ENCODE data around the gene SGCD.

Gene SGCD

DNA sequence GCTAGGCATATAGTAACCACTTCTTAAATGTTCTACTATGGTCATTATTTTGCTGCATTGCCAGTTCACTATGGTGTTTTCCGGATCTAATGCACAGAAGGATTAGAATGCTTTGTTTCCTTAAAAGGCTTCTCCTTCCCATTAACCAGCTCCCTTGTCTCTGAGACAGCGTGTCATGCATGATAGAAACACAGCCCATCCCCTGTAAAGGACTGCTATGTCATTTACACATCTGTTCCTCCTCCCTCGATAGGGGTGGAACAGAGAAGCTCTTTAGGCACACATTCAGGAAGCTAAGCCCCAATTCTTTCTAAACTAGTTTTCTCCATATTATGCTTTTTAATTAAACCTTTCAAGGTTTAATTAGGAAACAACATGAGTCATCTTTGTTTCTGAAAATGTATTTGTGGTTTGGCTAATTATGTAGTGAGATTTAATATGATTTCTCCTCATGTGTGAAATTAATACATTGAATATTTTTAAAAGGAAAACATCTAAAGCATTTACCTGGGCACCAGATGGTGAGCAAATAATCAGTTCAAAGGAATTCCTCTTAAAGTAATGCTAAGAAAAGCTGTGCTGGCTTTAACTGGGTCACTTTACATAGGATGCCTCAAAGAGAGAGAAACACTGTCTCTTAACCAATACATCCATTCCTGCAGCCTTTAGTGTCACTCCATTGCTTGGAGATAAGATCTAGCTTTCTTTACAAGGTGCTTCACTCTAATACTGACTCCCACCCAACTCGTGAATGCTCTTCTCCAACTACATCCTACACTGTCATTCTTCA lies 389.8 kb downstream of the SGCD start:
- TF ChIP-seq, protein P1, sequence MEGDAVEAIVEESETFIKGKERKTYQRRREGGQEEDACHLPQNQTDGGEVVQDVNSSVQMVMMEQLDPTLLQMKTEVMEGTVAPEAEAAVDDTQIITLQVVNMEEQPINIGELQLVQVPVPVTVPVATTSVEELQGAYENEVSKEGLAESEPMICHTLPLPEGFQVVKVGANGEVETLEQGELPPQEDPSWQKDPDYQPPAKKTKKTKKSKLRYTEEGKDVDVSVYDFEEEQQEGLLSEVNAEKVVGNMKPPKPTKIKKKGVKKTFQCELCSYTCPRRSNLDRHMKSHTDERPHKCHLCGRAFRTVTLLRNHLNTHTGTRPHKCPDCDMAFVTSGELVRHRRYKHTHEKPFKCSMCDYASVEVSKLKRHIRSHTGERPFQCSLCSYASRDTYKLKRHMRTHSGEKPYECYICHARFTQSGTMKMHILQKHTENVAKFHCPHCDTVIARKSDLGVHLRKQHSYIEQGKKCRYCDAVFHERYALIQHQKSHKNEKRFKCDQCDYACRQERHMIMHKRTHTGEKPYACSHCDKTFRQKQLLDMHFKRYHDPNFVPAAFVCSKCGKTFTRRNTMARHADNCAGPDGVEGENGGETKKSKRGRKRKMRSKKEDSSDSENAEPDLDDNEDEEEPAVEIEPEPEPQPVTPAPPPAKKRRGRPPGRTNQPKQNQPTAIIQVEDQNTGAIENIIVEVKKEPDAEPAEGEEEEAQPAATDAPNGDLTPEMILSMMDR (conservative IDR thresholded peaks at IDR 0.05) = no peak
- H3K27ac ChIP-seq = no peak overlapping the region

DNA sequence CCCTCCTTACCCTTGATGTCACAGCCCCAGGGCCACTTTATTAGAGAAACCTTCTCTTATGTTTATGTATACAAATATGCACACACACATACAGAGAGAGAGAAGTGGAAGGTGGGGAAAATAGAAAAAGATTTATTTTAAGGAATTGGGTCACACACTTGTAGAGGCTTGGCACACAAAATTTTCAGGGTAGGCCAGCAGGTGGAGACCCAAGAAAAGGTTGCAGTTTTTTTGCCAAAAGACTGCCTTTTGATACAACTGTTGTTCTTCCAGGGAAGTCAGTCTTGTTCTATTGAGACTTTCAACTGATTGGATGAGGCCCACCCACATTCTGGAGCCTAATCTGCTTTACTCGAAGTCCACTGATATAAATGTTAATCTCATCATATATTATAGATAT lies 392.0 kb downstream of the SGCD start:
- TF ChIP-seq, protein P1 (conservative IDR thresholded peaks at IDR 0.05) = no peak
- H3K27ac ChIP-seq = no peak overlapping the region

DNA sequence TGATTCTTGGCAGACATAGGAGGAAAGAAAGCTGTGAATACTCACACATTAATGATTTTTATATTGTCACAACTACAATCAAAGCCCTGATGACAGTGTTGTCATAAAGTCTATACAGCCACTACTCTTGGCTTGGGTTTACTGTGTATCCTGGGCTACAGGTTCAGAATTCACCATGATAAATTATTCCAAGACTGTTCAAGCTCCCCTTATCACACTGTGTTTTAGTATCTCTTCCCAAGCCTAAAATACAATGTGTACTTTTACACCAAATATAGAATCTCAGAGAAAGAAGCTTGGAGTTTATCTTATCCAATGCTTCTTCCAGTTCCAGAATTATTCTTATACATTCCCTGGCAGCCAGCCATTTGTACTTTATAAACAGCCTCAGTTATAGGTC lies 395.4 kb downstream of the SGCD start:
- TF ChIP-seq, protein P1 (conservative IDR thresholded peaks at IDR 0.05) = no peak
- H3K27ac ChIP-seq = no peak overlapping the region

DNA sequence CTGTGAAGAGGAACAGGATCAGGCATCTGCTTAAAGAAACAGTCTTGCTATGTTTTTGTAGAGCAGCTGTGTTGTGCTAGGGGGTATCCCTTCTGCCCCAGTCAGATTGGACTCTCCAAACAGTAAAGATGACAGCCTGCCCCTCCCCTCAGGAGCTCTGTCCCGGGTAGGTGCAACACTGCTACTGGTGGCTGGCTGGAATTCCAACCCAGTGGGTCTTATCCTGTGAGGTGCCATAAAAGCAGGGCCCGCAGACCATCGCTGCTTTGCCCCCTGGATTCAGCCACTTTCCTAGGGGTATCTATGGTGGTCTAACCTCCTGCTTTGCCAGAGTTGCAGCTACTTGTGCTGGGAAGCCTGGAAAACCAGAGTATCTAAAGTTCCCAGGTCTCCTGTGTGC lies 408.5 kb downstream of the SGCD start:
- peak overlapping the region; percentile 41 for H3K27ac ChIP-seq
- TF ChIP-seq, protein P1 (conservative IDR thresholded peaks at IDR 0.05) = no peak

DNA sequence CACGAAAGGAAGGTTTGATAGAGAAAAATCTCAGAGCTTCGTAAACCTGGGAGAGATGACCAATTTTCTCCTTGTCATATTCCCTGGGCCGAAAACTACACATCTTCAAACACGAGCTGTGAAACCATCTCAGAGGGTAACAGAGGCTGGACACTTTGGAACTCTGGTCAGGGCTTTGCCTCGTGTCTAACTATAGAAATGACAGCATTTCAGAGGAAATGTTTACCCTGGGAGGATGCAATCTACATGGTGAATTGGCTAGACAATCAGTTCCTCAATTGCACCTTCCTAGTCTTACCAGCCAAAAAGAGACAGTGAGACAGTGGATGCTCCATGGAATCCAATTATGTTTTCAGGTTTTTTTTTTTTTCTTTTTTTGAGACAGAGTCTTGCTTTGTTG lies 414.6 kb downstream of the SGCD start:
- TF ChIP-seq, protein P1 (conservative IDR thresholded peaks at IDR 0.05) = no peak

DNA sequence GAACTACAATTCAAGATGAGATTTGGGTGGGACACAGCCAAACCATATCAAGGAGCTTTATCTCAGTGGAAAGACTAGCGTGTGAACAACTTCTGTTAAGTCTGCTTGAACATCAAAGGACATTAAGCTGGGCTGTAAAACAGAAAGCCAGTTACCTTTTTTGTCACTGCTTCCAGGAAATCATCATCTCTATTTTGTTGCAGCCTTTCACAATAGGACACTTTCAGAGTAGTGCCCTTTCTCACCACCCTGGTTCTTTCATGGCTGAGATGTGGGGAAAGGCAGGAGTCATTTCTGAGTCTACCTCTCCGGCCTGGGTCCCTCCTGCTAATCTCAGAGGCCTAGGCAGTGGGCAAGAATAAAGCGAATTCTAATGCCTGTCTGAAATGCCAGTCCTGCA lies 426.9 kb downstream of the SGCD start:
- TF ChIP-seq, protein P1 (conservative IDR thresholded peaks at IDR 0.05) = no peak
- no peak overlapping the region for H3K27ac ChIP-seq

More for the DNA sequence above, 414.6 kb downstream of the SGCD start:
- H3K27ac ChIP-seq = no peak overlapping the region

DNA sequence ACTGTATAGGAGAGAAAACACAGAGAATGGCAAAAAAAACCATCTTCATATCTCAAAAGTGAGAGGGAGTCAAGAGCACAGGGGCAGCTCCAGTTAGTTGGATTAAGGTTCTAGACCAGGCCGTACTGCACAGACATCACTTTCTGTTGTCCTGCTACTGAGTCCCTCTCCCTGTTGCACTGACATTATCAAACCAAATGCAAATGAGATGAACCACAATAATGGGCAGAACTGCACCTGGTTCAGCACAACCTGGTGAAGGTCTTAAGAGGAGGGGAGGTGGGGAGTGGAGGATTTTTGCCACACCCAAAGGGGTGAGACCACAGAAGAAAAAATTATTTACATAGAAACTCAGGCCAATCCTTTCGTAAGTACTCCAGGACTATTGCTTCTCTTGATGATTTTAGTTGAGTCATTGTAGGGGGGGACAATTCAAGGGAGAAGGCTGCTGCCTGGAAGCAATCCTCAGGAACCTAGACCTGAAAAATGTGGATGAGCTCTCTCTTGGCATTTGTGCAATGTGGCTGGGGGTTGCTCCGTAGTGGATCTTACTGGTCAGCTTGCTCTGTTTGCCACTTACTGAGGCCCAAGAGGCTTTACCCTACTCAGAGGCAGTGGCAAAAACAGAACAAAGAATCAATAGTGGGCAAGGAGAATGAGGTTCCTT lies 428.6 kb downstream of the SGCD start:
- TF ChIP-seq, protein P1 (conservative IDR thresholded peaks at IDR 0.05) = no peak
- no peak overlapping the region for H3K27ac ChIP-seq
